Activated CD4-positive, alpha-beta T cell treated with anti-CD3 and anti-CD28 coated beads, Interleukin-2, amount 50 U/mL, for 4 hours (primary cell): ENCODE measurements around the gene CEP170B.
A peak's percentile ranks its signal among the peaks of the same experiment; 100 is the strongest.

ENCODE experiments used
- DNase-seq, 2 experiments: peaks; one replicate each; pipeline ENCODE4 v3.0.0-alpha.2; 2020

Gene CEP170B

GRCh38 chr14:104868060-104868740 is 3.1 kb downstream of the CEP170B start:
- DNase-seq = no peak

- no peak for DNase-seq
These were observed 3.9 kb downstream of the CEP170B start for GRCh38 chr14:104868811-104869572.

GRCh38 chr14:104869669-104870367 is 4.8 kb downstream of the CEP170B start:
- no peak for DNase-seq

GRCh38 chr14:104870368-104871144 is 5.5 kb downstream of the CEP170B start:
- peak; percentile 45 to 46 for DNase-seq

GRCh38 chr14:104871145-104871655 is 6.1 kb downstream of the CEP170B start:
- DNase-seq = no peak

- no peak for DNase-seq
These were observed 6.8 kb downstream of the CEP170B start for GRCh38 chr14:104871656-104872468.

GRCh38 chr14:104872469-104873341 is 7.6 kb downstream of the CEP170B start:
- no peak for DNase-seq

- DNase-seq = no peak
These were observed 8.4 kb downstream of the CEP170B start for GRCh38 chr14:104873380-104874055.

GRCh38 chr14:104874110-104874531 is 9.1 kb downstream of the CEP170B start:
- no peak for DNase-seq

GRCh38 chr14:104874571-104875411 is 9.7 kb downstream of the CEP170B start:
- no peak for DNase-seq

GRCh38 chr14:104875412-104875751 is 10.3 kb downstream of the CEP170B start:
- DNase-seq = no peak

GRCh38 chr14:104875811-104876210 is 10.7 kb downstream of the CEP170B start:
- DNase-seq = no peak

GRCh38 chr14:104876251-104876699 is 11.2 kb downstream of the CEP170B start:
- peak; percentile 20 to 30 for DNase-seq

- no peak for DNase-seq
These were observed 12.2 kb downstream of the CEP170B start for GRCh38 chr14:104877066-104877805.

GRCh38 chr14:104877806-104878550 is 12.9 kb downstream of the CEP170B start:
- DNase-seq = no peak

- DNase-seq = no peak
These were observed 13.5 kb downstream of the CEP170B start for GRCh38 chr14:104878582-104878981.

- no peak for DNase-seq
These were observed 14.3 kb downstream of the CEP170B start for GRCh38 chr14:104879201-104879982.
